Activated naive CD4-positive, alpha-beta T cell treated with anti-CD3 and anti-CD28 coated beads for 36 hours (primary cell): ENCODE results near the gene FANCI. TPM values are rescaled to one million over a fixed set of nuclear protein-coding genes. Genes with fewer than 3 reads are reported as not detected.
A peak's percentile ranks its signal among the peaks of the same experiment; 100 is the strongest.

ENCODE experiments used
- CTCF ChIA-PET: fragments of 350-600 bp; sonication (Branson Sonifier 250); formaldehyde crosslinking; loops from one replicate; lab custom pipeline; 2021; ENCODE audit warnings: antibody characterized with exemption; lab: Charles Lee
- DNase-seq: peaks from one replicate; pipeline ENCODE4 v3.0.0-alpha.2; 2020
- H3K27ac Mint-ChIP-seq: one replicate; pipeline ENCODE4 v1.8.0; 2021; ENCODE audit warnings: mild to moderate bottlenecking, mixed read lengths
- H3K27me3 Mint-ChIP-seq: one replicate; pipeline ENCODE4 v1.8.0; 2021; ENCODE audit warnings: low read depth, mixed read lengths
- H3K36me3 Mint-ChIP-seq: one replicate; pipeline ENCODE4 v1.8.0; 2021; ENCODE audit warnings: low read depth, mixed read lengths
- H3K4me1 Mint-ChIP-seq: one replicate; pipeline ENCODE4 v1.8.0; 2021; ENCODE audit warnings: low read depth, mixed read lengths
- H3K4me3 Mint-ChIP-seq: one replicate; pipeline ENCODE4 v1.8.0; 2021; ENCODE audit warnings: mild to moderate bottlenecking, moderate library complexity, mixed read lengths
- H3K9me3 Mint-ChIP-seq: one replicate; pipeline ENCODE4 v1.8.0; 2021; ENCODE audit warnings: mixed read lengths
- intact Hi-C: fragments of 100-400 bp; cut with micrococcal nuclease; formaldehyde crosslinking; loops from one replicate; pipeline ENCODE4 v1.15.1; 2023
- total RNA-seq, 2 experiments: library from RNA; stranded (reverse); gene quantifications; one replicate each; pipeline ENCODE4 v1.2.3, GENCODE V29; 2021

FANCI gene
- total RNA-seq, 2 experiments from 2014 or later = 268 to 283 TPM

- DNase-seq = no peak
- CTCF ChIA-PET = interaction anchor here (1.0 kb wide), 1 partner anchor 102 kb away, joined by 3 read pairs; no protein-coding TSS in a partner anchor
- H3K27ac Mint-ChIP-seq = no peak overlapping the region
- H3K9me3 Mint-ChIP-seq = no peaks in the 10 kb centered on the region
- no peaks in the 10 kb centered on the region for H3K27me3 Mint-ChIP-seq
- no peak overlapping the region for H3K4me3 Mint-ChIP-seq
- peaks cover 10% of the 10 kb centered on the region for H3K4me1 Mint-ChIP-seq
- intact Hi-C loops = no loop called here
- peaks cover 68% of the 10 kb centered on the region for H3K36me3 Mint-ChIP-seq
Observed at GRCh38 chr15:89308236-89308635, 64.5 kb downstream of the FANCI start.

GRCh38 chr15:89309993-89310392 is 66.2 kb downstream of the FANCI start:
- intact Hi-C loops = loop anchor here (5.0 kb wide), 1 partner anchor 43 kb away; no protein-coding TSS in a partner anchor
- no peak for DNase-seq
- Mint-ChIP-seq H3K4me3 (no peak overlapping the region), H3K36me3 (peaks cover 67% of the 10 kb centered on the region), H3K27me3 (no peaks in the 10 kb centered on the region), H3K4me1 (peaks cover 10% of the 10 kb centered on the region), H3K27ac (peak overlapping the region; percentile 47), H3K9me3 (no peaks in the 10 kb centered on the region)
- CTCF ChIA-PET = interaction anchor here (1.0 kb wide), 1 partner anchor 14 kb away, joined by 4 read pairs; no protein-coding TSS in a partner anchor

GRCh38 chr15:89315375-89315929 is 71.7 kb downstream of the FANCI start:
- Mint-ChIP-seq H3K4me1 (peaks cover 24% of the 10 kb centered on the region), H3K9me3 (no peaks in the 10 kb centered on the region), H3K27ac (peak overlapping the region; percentile 72), H3K27me3 (no peaks in the 10 kb centered on the region), H3K4me3 (no peak overlapping the region), H3K36me3 (peaks cover 65% of the 10 kb centered on the region)
- intact Hi-C loops = loop anchor here (5.0 kb wide), 1 partner anchor 38 kb away; no protein-coding TSS in a partner anchor
- CTCF ChIA-PET = interaction anchor here (0.6 to 1.4 kb wide), 2 partner anchors 43 to 109 kb away, joined by 3 to 5 read pairs; no protein-coding TSS in a partner anchor
- no peak for DNase-seq

DNA sequence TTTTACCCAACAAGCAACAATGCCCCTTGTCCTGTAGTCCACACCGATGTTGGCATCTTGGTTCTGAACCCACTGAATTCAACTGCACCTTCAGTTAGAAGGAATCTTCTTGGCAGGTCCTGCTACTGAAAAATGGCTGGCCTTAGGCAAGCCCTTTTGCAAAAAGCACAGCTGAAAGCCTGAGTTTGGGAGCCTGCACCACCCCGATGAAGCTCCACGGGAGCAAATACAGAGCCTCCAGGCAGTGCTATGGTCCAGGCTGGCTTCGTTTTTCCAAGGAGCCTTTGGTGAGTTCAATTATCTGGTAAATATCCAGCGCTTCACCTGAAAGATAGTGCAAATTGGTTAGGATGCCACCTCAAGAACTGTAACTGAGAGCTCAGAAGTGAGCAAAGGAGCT is 72.7 kb downstream of the FANCI start:
- H3K9me3 Mint-ChIP-seq = no peaks in the 10 kb centered on the region
- no peaks in the 10 kb centered on the region for H3K27me3 Mint-ChIP-seq
- DNase-seq = no peak
- peaks cover 24% of the 10 kb centered on the region for H3K4me1 Mint-ChIP-seq
- intact Hi-C loops = loop anchor here (5.0 kb wide), 1 partner anchor 39 kb away; no protein-coding TSS in a partner anchor
- no peak overlapping the region for H3K4me3 Mint-ChIP-seq
- H3K36me3 Mint-ChIP-seq = peaks cover 62% of the 10 kb centered on the region
- CTCF ChIA-PET = no interaction called here
- peak overlapping the region; percentile 72 for H3K27ac Mint-ChIP-seq

GRCh38 chr15:89317186-89317720 is 73.5 kb downstream of the FANCI start:
- H3K4me1 Mint-ChIP-seq = peaks cover 24% of the 10 kb centered on the region
- CTCF ChIA-PET = interaction anchor here (0.6 kb wide), 1 partner anchor 54 kb away, joined by 4 read pairs; no protein-coding TSS in a partner anchor
- H3K27me3 Mint-ChIP-seq = no peaks in the 10 kb centered on the region
- no peak for DNase-seq
- no peak overlapping the region for H3K4me3 Mint-ChIP-seq
- H3K36me3 Mint-ChIP-seq = peaks cover 64% of the 10 kb centered on the region
- H3K9me3 Mint-ChIP-seq = no peaks in the 10 kb centered on the region
- intact Hi-C loops = loop anchor here (5.0 kb wide), 1 partner anchor 40 kb away; no protein-coding TSS in a partner anchor
- H3K27ac Mint-ChIP-seq = peak overlapping the region; percentile 80

DNA sequence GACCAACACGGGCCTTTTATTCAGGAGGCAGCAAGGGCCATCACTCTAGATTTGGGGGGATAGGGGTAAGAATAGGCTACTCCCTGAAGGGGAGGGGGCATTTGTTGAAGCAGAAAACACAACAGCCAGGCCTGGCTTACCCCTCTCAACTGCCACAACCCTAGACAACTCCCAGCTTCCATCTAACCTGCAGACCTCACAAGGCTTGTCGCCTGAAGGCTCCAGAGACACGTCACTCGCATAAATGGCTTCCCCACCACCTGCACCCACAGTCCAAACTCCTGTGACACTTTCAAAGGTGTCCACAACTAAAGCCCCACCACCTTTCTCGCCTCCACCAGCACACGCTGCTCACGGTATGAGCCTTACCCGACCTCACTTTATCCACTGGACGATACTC is 75.9 kb downstream of the FANCI start:
- Mint-ChIP-seq H3K4me1 (peaks cover 20% of the 10 kb centered on the region), H3K4me3 (no peak overlapping the region), H3K27me3 (no peaks in the 10 kb centered on the region), H3K9me3 (no peaks in the 10 kb centered on the region), H3K27ac (peak overlapping the region; percentile 44), H3K36me3 (peaks cover 60% of the 10 kb centered on the region)
- CTCF ChIA-PET = interaction anchor here (0.6 to 1.6 kb wide), 2 partner anchors 12 to 116 kb away, joined by 3 to 4 read pairs; no protein-coding TSS in a partner anchor
- intact Hi-C loops = loop anchor here (5.0 kb wide), 1 partner anchor 42 kb away; no protein-coding TSS in a partner anchor
- DNase-seq = no peak

DNA sequence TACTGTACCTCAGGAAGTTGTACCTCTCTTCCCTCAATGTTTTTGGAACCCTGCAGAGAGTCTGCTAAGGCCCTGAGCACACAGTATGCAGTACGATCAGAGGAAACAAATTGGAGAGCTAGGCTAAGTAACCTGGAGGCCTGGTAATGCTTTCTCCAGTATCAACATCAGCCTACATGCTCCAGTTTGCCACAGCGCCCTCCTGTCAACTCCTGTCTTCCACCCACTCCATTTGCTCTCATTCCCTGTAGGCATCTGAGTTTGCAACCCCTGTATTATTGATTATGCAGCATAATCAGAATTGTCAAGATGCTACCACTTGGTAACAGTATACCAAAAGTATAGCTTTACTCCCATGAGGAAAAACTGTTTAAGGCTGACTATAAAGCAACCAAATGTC is 76.4 kb downstream of the FANCI start:
- no peaks in the 10 kb centered on the region for H3K27me3 Mint-ChIP-seq
- peaks cover 61% of the 10 kb centered on the region for H3K36me3 Mint-ChIP-seq
- CTCF ChIA-PET = interaction anchor here (0.6 to 1.6 kb wide), 2 partner anchors 11 to 117 kb away, joined by 3 to 4 read pairs; no protein-coding TSS in a partner anchor
- intact Hi-C loops = no loop called here
- peaks cover 20% of the 10 kb centered on the region for H3K4me1 Mint-ChIP-seq
- no peaks in the 10 kb centered on the region for H3K9me3 Mint-ChIP-seq
- no peak overlapping the region for H3K4me3 Mint-ChIP-seq
- no peak for DNase-seq
- peak overlapping the region; percentile 44 for H3K27ac Mint-ChIP-seq

GRCh38 chr15:89321521-89322410 is 78.0 kb downstream of the FANCI start:
- Mint-ChIP-seq H3K9me3 (no peaks in the 10 kb centered on the region), H3K27me3 (no peaks in the 10 kb centered on the region), H3K36me3 (peaks cover 55% of the 10 kb centered on the region), H3K27ac (no peak overlapping the region), H3K4me3 (no peak overlapping the region), H3K4me1 (peaks cover 10% of the 10 kb centered on the region)
- CTCF ChIA-PET = interaction anchor here (0.8 to 1.4 kb wide), 2 partner anchors 11 to 115 kb away, joined by 3 read pairs; no protein-coding TSS in a partner anchor
- intact Hi-C loops = no loop called here
- no peak for DNase-seq

GRCh38 chr15:89322822-89323221 is 79.0 kb downstream of the FANCI start:
- intact Hi-C loops = no loop called here
- Mint-ChIP-seq H3K4me3 (no peak overlapping the region), H3K36me3 (peaks cover 56% of the 10 kb centered on the region), H3K27me3 (no peaks in the 10 kb centered on the region), H3K27ac (no peak overlapping the region), H3K4me1 (peaks cover 1% of the 10 kb centered on the region), H3K9me3 (no peaks in the 10 kb centered on the region)
- no peak for DNase-seq
- CTCF ChIA-PET = interaction anchor here (1.4 kb wide), 1 partner anchor 10 kb away, joined by 3 read pairs; no protein-coding TSS in a partner anchor

DNA sequence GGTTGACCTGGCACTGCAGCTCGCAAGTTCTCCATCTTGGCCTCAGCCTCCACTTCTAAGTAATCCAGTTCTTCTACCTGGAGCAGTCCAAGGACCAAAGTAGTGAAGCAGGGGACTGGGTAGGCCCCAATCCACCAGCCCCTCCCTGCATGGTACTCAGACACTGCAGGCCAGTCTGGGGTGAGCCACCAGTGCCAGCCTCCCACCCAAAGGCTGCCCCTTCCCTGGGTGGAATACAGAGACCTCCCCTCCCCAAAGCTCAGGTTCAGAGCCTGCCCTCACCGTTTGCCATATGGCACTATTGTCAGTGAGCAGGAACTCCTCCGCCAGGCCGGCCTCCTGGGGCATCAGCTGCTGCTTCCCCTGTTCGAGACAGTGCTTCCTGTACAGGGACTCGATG is 80.0 kb downstream of the FANCI start:
- no peak overlapping the region for H3K4me3 Mint-ChIP-seq
- no peaks in the 10 kb centered on the region for H3K9me3 Mint-ChIP-seq
- H3K36me3 Mint-ChIP-seq = peaks cover 54% of the 10 kb centered on the region
- peaks cover 5% of the 10 kb centered on the region for H3K4me1 Mint-ChIP-seq
- intact Hi-C loops = no loop called here
- no peaks in the 10 kb centered on the region for H3K27me3 Mint-ChIP-seq
- DNase-seq = no peak
- CTCF ChIA-PET = interaction anchor here (1.4 kb wide), 1 partner anchor 13 kb away, joined by 4 read pairs; no protein-coding TSS in a partner anchor
- no peak overlapping the region for H3K27ac Mint-ChIP-seq

DNA sequence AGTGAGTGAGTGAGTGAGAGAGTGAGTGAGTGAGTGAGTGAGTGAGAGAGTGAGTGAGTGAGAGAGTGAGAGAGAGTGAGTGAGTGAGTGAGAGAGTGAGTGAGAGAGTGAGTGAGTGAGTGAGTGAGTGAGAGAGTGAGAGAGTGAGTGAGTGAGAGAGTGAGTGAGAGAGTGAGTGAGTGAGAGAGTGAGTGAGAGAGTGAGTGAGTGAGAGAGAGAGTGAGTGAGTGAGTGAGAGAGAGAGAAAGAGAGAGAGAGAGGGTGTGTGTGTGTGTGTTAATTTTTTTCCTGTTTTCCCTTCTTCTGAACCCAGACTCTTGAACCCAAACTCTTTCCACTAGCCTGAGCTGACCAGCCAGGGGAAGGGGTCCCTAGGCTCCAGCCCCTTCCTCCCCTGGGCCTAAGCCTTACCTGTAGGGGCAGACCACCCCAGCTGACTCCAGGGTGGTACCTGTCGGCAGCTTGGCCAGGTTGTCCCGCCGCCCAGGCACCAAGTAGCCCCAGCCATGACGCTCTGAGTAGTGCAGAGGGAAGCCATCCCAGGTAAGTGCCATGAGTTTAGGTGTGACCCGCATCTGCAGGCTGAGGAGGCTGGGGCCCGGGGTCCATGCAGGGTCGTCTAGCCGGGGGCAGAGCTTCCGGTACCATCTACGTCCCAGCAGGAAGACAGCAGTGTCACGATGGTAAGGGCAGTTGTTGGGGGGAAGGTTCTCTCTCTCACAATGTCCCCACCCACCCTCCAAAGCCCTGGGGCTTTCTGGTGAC is 81.4 kb downstream of the FANCI start:
- Mint-ChIP-seq H3K9me3 (no peaks in the 10 kb centered on the region), H3K4me1 (peaks cover 19% of the 10 kb centered on the region), H3K36me3 (peaks cover 58% of the 10 kb centered on the region), H3K4me3 (no peak overlapping the region), H3K27me3 (no peaks in the 10 kb centered on the region), H3K27ac (peak overlapping the region; percentile 13)
- intact Hi-C loops = no loop called here
- no peak for DNase-seq
- CTCF ChIA-PET = interaction anchor here (0.9 to 1.4 kb wide), 4 partner anchors 9 to 24 kb away, joined by 3 to 4 read pairs (median 4); partner anchors contain the start of gene POLG
